Adrenal gland (tissue), 5 donors: ENCODE results near the gene DZANK1.

Experiments used
- CTCF ChIP-seq, 6 experiments: fragments of 450-650 bp in 4 of 6; fragments of 200-600 bp in 2 of 6; sonication (generic) in 1 of 6; IDR thresholded peaks; 1 replicate in 5 of 6; 2 replicates in 1 of 6; pipeline versions ENCODE4 v1.5.1 to v1.8.0; 2016 to 2021; ENCODE audit warnings: antibody characterized with exemption in 6 of 6, mild to moderate bottlenecking in 2 of 6, moderate library complexity in 1 of 6
- POLR2A ChIP-seq, 2 donors: fragments of 450-650 bp; IDR thresholded peaks; one replicate each; pipeline ENCODE4 v1.6.1; 2017; ENCODE audit warnings: antibody characterized with exemption in 2 of 2, mild to moderate bottlenecking in 2 of 2, moderate library complexity in 1 of 2
- donor health status: DM: no; HTN: no; CAD: no.

- TF ChIP-seq POLR2A (IDR thresholded peaks at IDR 0.05) (no peak), CTCF (IDR thresholded peaks at IDR 0.05) (no peak)
These were observed 107.0 kb downstream of the DZANK1 start for GRCh38 chr20:18359854-18360253.
